Measurements from ENCODE around the gene B3GNT2.

The B3GNT2 gene

DNA sequence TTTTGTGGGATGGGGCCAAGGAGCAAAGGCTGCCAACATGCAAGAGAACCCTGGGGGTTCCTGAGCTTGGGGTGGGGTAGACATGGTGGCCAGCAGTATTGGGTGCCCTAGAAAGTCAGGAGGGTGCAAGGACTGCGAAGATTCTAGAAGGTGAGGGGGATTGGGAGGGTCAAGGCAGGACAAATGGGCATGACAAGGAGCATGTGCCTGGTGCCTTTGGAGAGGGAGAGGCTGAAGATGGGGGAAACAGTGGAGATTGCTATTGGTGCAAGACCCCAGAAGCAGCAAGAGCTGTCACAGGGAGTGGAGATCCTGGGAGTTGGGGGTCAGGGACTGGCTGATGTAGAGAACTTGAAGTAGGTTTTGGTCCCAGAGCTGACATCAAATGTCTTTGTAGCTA lies 7.5 kb downstream of the B3GNT2 start:
- DNase-seq (ENCODE audit: low read depth in 1 of 2, low spot score in 1 of 2) = no peak

- DNase-seq (ENCODE audit: low read depth in 1 of 2, low spot score in 1 of 2) = no peak
These were observed 9.1 kb downstream of the B3GNT2 start for GRCh38 chr2:62204998-62205496.

DNA sequence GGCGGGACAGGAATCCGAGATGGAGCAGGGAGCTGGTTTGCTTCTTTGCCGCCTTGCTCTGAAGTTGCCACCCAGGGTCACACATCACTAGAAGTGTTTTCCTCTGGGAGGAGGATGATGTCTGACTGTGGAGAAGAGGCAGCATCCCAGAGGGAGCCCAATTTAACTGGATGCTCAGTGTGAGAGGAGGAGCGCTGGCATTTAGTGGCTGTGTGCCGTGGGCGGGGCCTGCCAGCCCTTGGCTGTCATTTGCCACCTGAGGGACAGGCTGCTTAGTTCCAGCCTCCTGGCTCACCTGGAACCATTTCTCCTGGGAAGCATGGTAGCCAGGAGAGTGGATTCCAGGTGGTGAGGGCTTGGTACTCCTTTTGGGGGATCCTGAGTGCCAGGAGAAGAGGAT lies 9.6 kb downstream of the B3GNT2 start:
- DNase-seq (ENCODE audit: low read depth in 1 of 2, low spot score in 1 of 2) = no peak

GRCh38 chr2:62206024-62206423 lies 10.1 kb downstream of the B3GNT2 start:
- no peak for DNase-seq (ENCODE audit: low read depth in 1 of 2, low spot score in 1 of 2)

DNA sequence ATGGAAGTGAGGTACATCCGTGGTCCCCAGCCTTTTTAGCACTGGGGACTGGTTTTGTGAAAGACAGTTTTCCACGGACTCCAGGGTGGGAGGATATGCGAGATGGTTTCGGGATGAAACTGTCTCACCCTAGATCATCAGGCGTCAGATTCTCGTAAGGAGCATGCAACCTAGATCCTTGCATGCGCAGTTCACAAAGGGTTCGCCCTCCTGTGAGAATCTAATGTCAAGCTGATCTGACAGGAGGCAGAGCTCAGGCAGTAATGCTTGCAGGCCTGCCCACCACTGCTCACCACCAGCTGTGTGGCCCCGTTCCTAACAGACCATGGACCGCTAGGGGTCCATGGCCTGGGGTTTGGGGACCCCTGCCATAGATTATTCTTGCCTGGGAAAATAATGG lies 11.6 kb downstream of the B3GNT2 start:
- DNase-seq (ENCODE audit: low read depth in 1 of 2, low spot score in 1 of 2) = no peak

DNA sequence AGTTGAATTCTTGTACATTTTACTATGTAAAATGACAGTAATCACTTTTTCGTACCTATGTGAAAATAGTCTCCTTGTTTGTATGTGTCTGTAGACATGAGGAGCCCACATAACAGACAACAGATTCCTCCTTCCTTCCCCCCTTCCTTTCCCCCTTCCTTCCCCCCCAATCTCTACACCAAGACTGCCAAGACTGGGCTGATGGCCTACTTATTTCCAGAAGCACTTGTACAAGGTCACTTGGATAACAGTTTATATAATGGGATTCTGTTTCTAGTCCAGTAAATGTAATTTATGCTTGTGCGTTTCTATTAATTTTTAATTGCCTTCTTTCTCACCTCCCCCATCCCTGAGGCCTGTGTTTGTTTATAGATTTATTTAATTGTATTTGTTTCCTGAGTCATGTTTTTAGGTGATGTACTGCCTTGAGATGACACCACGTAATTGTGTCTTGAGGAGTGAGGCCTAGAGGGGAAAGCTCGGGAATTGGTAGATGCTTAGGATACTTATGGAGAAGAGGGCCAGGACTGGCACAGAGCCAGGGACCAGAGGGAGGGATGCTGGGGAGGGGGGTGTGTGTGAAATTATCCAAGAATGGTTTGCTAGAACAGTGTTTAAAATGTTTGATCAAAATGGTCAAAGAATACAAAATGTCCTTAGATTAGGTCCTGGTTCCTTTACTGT lies 12.3 kb downstream of the B3GNT2 start:
- no peak for DNase-seq (ENCODE audit: low read depth in 1 of 2, low spot score in 1 of 2)

- no peak for DNase-seq (ENCODE audit: low read depth in 1 of 2, low spot score in 1 of 2)
These were observed 12.8 kb downstream of the B3GNT2 start for GRCh38 chr2:62208758-62209114.

DNA sequence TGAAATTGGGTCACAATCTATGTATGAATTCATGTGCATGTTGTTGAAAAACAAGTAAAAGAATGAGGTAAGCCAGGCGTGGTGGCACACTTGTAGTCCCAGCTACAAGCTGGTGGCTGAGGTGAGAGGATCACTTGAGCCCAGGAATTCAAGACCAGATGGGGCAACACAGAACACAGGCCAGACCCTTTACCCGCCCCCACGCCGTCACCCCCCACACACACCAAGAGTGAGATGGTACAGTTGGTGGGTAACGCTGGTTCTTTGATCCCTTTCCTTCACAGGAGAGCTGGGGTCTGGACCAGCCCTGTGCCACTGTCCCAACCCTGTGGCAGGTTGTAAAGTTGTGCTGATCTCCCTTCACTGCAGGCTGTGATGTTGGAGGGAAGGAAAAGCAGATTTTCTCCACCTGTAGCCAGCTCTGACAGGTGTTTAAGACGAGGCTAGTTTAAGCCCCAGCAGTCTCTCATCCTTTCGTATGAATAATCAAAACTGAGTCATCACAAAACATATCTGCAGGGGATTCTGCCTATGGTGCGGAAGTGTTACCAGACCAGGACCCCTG lies 13.6 kb downstream of the B3GNT2 start:
- no peak for DNase-seq (ENCODE audit: low read depth in 1 of 2, low spot score in 1 of 2)

- no peak for DNase-seq (ENCODE audit: low read depth in 1 of 2, low spot score in 1 of 2)
These were observed 19.6 kb downstream of the B3GNT2 start for GRCh38 chr2:62215306-62216064.

DNA sequence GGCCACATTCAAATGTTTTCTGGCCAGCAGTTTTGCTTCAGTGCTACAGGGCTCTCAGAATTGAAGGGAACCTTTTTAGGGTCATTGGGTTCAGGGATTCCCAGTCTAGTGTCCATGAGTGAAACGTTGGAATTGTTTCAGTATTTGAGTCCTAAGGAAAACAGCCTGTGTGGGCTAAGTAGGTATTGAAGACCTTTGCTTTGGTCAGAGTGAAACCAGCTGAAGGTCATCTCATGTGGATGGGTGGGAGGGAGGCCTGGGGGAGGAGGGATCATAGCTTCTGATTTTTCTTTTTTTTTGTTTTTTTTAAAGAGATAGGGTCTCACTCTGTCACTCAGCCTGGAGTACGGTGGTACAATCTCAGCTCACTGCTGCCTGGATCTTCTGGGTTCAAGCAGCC lies 20.2 kb downstream of the B3GNT2 start:
- DNase-seq (ENCODE audit: low read depth in 1 of 2, low spot score in 1 of 2) = no peak

DNA sequence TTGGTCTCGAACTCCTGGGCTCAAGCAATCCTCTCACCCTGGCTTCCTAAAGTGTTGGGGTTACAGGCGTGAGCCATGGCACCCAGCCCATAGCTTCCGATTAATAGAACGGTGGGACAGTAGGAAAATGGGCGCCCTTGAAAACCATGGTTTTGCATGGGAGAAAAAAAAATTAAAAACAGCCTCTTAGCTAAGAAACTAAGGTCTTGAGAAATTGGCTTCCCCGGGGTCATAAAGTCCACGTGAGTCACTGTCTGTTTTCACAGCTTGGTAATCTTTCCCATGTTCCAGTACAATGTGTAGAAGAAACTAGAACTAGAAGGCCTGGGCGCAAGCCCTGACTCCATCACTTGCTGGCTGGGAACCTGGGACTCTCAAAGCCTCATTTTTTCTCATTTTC lies 20.7 kb downstream of the B3GNT2 start:
- DNase-seq (ENCODE audit: low read depth in 1 of 2, low spot score in 1 of 2) = no peak

DNA sequence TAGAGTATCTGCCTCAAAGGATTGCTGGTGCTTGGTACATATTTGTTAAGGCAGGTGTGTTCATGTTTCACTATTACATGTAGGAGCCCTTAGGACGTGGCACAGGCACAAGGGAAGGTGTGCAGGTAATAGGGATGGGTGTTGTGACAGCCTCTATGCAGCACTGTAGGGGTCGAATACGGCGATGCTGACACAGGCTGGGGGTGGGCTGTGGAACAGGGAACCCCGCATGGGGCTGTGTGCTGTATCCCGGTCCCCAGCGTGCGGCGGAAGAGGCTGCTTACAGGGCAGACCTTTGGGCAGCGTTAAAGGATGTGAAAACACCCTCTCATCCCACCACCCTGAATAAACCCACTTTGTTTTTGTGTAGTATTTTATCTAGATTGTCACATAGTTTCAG lies 21.5 kb downstream of the B3GNT2 start:
- DNase-seq (ENCODE audit: low read depth in 1 of 2, low spot score in 1 of 2) = no peak

GRCh38 chr2:62217970-62218369 lies 22.1 kb downstream of the B3GNT2 start:
- no peak for DNase-seq (ENCODE audit: low read depth in 1 of 2, low spot score in 1 of 2)

DNA sequence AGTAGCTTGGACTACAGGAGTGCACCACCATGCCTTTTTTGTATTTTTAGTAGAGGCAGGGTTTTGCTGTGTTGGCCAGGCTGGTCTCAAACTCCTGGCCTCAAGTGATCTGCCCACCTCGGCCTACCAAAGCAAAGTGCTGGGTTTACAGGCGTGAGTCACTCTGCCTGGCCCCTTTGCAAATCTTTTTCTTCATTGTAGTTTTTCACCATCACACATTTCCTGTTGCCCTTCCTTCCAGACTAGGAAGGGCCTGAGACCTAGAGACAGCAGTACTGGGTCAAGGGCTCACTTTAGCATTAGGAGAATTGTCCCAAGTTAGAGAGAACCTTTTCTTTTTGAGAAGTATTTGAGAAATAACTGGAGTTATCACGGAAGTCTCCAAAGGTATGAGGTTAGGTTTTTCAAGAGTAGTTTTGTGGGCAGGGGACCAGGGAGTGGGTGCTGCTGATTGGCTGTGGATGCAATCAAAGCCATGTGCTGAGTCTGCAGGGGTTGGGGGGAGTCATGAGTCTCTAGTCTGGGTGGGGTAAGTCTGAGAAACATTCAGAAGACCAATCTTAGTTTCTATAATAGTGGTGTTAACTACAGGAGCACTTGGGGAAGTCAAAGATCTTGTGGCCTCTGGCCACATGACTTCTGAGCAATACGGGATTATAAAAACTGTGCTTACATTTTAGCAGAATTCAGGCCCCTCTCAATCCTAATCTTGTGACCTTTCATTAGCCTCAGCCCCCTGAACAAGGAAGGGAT lies 23.7 kb downstream of the B3GNT2 start:
- DNase-seq (ENCODE audit: low read depth in 1 of 2, low spot score in 1 of 2) = no peak

- no peak for DNase-seq (ENCODE audit: low read depth in 1 of 2, low spot score in 1 of 2)
These were observed 25.2 kb downstream of the B3GNT2 start for GRCh38 chr2:62221141-62221540.

DNA sequence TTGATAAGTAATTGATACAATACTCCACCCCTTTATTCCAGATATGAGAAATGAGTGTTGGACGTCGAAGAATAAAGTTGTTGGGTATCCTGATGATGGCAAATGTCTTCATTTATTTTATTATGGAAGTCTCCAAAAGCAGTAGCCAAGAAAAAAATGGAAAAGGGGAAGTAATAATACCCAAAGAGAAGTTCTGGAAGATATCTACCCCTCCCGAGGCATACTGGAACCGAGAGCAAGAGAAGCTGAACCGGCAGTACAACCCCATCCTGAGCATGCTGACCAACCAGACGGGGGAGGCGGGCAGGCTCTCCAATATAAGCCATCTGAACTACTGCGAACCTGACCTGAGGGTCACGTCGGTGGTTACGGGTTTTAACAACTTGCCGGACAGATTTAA lies 26.3 kb downstream of the B3GNT2 start:
- DNase-seq (ENCODE audit: low read depth in 1 of 2, low spot score in 1 of 2) = no peak

GRCh38 chr2:62222674-62223073 lies 26.8 kb downstream of the B3GNT2 start:
- DNase-seq (ENCODE audit: low read depth in 1 of 2, low spot score in 1 of 2) = no peak

DNA sequence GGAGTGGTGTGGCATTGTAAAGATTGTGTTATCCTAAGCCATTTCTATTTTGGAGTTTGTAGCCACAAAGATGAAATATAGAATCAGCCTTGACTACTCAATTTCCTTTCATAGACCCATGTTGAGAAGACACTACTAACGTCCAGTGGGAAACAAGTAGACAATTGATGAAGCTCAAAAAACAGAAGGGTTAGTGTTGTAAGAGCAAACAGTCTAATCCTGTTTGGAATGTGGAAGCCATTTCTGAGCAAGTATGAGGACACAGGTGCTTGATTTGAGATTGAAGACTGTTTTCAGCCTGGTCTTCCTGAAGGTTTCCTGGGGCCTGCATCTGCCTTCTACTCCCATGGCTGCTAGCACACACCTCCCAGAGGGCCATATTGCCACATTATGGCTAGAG lies 29.1 kb downstream of the B3GNT2 start:
- DNase-seq (ENCODE audit: low read depth in 1 of 2, low spot score in 1 of 2) = no peak

DNA sequence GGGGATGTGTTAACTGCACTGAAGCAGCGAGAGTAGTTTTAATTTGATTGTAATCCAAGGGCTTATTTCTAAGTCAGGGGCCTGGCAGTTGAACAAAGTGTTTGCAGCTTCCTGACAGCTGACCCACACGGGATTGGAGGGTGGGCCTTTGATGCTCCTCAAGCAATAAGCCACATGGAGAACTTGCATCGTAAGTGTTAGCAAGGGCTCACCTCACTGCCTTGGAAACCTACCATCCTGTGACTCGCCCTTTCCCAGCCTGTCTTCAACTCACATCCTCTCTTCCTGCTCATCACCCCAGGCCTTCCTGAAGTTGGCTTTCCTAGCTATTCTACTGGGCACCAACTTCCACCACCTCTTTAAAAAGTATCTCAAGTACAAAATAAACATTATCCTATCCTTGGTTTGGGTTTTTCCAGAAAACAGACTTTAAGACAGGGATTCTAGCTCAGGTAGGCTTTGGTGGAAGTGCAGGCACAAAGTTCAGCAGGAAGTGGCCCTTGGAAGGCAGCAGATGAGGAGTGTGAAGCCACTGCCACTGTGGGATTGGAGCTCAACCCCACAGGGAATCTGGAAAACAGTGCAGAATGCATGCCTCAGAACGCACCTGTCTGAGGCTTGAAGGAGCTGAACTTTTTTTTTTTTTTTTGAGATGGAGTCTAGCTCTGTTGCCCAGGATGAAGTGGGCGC lies 31.6 kb downstream of the B3GNT2 start:
- no peak for DNase-seq (ENCODE audit: low read depth in 1 of 2, low spot score in 1 of 2)

GRCh38 chr2:62229082-62229605 lies 33.2 kb downstream of the B3GNT2 start:
- no peak for DNase-seq (ENCODE audit: low read depth in 1 of 2, low spot score in 1 of 2)

- DNase-seq (ENCODE audit: low read depth in 1 of 2, low spot score in 1 of 2) = no peak
These were observed 35.6 kb downstream of the B3GNT2 start for GRCh38 chr2:62231541-62231940.

Data from activated T-helper 1 cell treated with anti-CD3 and anti-CD28 coated beads, Interleukin-2, amount 50 U/mL, for 16 hours (primary cell).